GDM1 (cell line): ENCODE results near the gene LRWD1.
"Not testable (repeated sequence)": the region's sequence is repeated elsewhere in the genome, so short reads cannot be mapped to it uniquely, and the experiment has no call there.

Source experiments
- DNase-seq: peaks from one replicate; lab custom pipeline; 2025; lab: John Stamatoyannopoulos, UW

Gene LRWD1

GRCh38 chr7:102469351-102469971 is 4.7 kb downstream of the LRWD1 start:
- no peak for DNase-seq

GRCh38 chr7:102469972-102470825 is 5.4 kb downstream of the LRWD1 start:
- DNase-seq, result no peak

- no peak for DNase-seq
These were observed 7.0 kb downstream of the LRWD1 start for GRCh38 chr7:102471791-102472125.

- no peak for DNase-seq
These were observed 7.6 kb downstream of the LRWD1 start for GRCh38 chr7:102472126-102473041.

- no peak for DNase-seq
These were observed 8.6 kb downstream of the LRWD1 start for GRCh38 chr7:102473271-102473991.

GRCh38 chr7:102474116-102474515 is 9.3 kb downstream of the LRWD1 start:
- DNase-seq, result not testable (repeated sequence)

- DNase-seq, result not testable (repeated sequence)
These were observed 10.1 kb downstream of the LRWD1 start for GRCh38 chr7:102474736-102475435.

GRCh38 chr7:102478314-102479208 is 13.8 kb downstream of the LRWD1 start, which contains the start of gene POLR2J:
Gene POLR2J, minus strand, starts transcription at chr7:102478922. Its CDS starts 62 bp downstream, at chr7:102478860.
- not testable (repeated sequence) for DNase-seq

- not testable (repeated sequence) for DNase-seq
These were observed 14.4 kb downstream of the LRWD1 start for GRCh38 chr7:102479209-102479584.

GRCh38 chr7:102479982-102480637 is 15.3 kb downstream of the LRWD1 start:
- DNase-seq, result not testable (repeated sequence)

GRCh38 chr7:102481962-102482361 is 17.2 kb downstream of the LRWD1 start:
- DNase-seq, result not testable (repeated sequence)

GRCh38 chr7:102484317-102484716 is 19.5 kb downstream of the LRWD1 start:
- not testable (repeated sequence) for DNase-seq

GRCh38 chr7:102490529-102491075 is 25.8 kb downstream of the LRWD1 start:
- DNase-seq, result not testable (repeated sequence)

GRCh38 chr7:102493220-102493935 is 28.6 kb downstream of the LRWD1 start:
- not testable (repeated sequence) for DNase-seq

GRCh38 chr7:102494026-102494425 is 29.2 kb downstream of the LRWD1 start:
- DNase-seq, result not testable (repeated sequence)

- DNase-seq, result not testable (repeated sequence)
These were observed 29.8 kb downstream of the LRWD1 start for GRCh38 chr7:102494473-102495149.

GRCh38 chr7:102496861-102497260 is 32.1 kb downstream of the LRWD1 start:
- DNase-seq, result not testable (repeated sequence)

GRCh38 chr7:102497308-102497707 is 32.5 kb downstream of the LRWD1 start:
- not testable (repeated sequence) for DNase-seq
